ENCODE measurements around the gene SLC35F4. TPM values are rescaled to one million over a fixed set of nuclear protein-coding genes. Genes with fewer than 3 reads are reported as not detected.
"Not testable (repeated sequence)": the region's sequence is repeated elsewhere in the genome, so short reads cannot be mapped to it uniquely, and the experiment has no call there.

The SLC35F4 gene
- not detected for total RNA-seq

DNA sequence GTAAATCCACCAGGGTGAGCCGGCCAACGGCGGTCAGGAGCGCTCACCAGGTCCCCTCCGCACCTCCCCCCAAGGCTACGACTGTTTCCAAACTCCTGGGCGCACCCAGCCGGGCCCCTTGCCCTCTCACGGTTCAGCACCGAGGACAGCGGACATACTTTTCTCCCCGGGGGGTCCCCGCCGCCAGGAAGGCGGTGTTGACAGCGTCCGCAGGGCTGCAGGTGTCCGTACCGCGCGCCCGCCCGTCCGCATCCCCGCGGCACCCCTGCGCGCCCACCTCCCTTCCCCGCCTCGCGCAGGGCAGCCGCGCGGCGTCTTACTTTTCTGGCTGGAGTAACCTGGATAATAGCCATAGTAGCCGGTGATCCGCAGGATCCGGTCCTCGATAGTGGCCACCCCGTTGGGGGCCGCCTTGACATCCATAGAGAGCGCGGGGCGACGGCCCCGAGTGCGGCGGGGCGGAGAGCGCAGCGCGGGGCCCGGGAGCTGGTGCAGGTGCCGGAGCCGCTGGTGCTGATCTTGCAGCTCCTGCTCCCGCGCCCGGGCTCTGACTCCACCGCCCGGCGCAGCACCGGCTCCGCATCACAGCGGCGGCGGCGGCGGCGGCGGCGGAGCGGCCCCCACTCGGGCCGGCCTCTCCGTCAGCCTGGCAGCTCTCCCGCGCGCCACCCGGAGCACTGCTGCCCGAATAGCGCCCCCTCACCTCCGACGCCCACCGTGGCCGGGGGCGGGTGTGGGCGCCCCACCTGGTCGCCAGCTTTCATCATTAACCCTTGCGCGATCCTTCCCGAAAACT is at the start of gene SLC35F4:
SLC35F4 (minus strand) TSS at position 690 of the 796 bp plus-strand sequence.
- peak; percentile 64 for DNase-seq

DNA sequence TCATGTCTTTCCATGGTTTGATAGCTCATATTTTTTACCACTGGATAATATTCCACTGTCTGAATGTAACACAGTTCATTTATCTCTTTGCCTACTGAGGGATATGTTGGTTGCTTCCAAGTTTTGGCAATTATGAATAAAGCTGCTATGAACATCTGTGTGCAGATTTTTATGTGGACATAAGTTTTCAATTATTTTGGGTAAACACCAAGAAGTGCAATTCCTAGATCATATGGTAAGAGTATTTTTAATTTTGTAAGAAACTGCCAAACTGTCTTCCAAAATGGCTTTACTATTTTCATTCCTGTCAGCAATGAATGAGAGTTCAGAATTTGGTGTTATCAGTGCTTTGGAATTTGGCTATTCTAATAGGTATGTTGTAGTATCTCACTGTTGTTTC is 43.7 kb upstream of the SLC35F4 start:
- DNase-seq: no peak

DNA sequence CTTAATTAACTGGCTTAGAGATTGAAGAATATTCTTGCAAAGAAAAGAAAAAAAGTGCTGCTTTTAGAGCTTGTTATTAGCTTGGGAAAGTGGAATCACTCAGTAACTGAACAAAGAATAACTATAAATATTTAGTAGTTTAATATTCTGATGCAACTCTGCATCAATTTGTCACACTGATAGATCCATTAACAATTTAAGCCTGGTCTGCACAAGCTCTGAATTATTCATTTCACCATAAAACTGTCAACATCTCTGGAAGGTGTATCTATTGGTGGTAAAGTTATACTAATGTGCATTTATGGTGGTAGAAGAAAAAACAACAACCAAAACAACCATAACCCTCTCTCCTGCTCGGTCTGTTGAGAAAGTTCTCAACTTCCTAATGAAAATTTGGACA is 38.1 kb upstream of the SLC35F4 start:
- DNase-seq: no peak

DNA sequence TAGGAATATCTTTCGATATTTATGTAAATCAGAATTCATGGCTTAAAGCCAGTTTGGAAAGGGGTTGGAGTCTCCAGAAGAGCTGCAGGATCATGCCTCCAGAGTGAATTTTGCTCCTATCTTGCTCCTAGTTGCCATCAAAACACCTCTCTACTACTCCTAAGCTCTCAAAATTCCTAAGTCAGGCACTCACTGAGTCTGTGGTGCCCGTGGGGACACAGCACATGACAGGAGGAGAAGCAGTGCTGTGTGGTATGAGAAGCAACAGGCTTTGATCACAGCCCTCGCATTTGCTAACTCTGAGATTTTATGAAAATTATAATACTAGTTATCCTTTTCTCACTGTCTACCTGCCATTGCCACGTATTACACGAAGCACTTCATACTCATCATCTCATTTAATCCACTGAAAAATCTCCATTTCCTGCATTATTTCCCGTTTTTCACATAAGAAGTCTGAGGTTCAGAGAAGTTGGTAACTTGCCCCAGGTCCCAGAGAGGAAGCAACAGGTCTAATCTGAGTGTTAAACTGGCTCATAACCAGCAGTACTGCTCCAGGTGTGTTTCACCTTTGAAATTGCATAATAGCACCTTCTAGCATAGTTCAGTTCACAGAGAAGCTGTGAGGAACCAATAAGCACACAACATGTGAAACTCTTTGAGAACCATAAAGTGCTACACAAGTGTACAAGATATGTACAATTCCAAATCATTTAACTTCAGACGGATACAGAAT is 33.1 kb upstream of the SLC35F4 start:
- no peak for DNase-seq

DNA sequence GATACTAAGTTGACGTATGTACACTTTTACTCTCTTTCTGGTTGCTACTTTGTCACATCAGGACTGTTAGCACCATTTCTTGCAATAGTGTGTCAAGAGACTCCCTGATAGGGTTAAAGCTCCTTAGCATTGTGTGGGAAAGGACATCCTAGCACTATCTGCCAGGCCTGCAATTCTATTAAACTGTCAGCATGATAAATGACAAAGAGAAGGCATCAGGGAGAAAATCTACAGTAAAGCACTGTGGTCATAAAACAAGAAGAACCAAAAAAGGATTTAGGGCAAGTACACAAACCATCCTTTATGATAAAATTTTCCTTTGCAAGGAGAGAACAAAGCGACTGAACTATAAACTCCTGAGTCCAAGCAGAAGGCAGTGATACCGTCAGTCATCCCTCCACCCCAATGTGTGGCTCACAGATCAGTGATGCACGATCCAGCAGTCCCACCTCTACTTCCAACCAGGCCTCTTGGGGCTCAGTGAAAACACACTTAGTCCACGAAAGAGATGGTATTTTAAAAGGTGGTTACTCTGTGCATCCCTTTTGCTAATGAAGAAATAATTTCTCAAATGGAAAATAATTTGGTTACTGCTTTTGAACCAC is 31.4 kb upstream of the SLC35F4 start:
- DNase-seq: no peak

DNA sequence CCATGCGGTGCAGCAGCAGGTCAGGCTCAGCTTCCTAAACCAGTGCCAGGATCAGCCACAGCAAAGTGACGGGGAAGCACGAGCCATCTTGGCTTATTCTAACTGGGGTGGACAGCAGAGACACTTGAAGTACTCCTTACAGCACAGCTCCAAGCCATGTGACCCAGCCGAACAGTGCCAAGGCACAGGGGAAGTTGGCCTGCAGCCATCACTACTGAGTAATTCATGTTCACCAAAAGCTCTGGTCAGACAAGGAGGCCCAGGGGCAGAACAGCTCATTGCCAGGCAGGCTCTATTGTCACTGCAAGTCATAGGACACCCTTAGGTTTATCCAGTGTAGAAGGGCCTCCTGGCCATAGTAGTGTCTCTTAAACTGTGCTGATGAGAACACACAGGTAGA is 23.4 kb upstream of the SLC35F4 start:
- DNase-seq: peak; percentile 38

DNA sequence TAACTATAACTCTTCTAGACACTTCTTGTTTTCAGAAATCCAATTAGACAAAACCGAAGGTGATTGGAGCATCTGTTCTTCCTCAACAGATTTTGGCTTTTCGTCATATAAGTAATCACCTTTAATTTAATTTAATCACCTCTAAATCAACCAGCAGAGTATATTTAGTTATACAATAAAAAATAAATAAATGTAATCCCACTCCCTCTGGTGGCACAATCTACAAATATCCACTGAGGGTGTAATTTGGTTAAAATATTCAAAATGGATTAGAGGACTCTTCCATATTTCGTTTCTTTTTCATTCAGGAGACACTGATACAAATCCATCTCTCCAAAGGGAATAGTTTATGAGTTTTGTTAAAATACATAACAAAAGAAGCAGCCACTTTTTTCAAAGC is 18.3 kb upstream of the SLC35F4 start:
- DNase-seq: no peak

DNA sequence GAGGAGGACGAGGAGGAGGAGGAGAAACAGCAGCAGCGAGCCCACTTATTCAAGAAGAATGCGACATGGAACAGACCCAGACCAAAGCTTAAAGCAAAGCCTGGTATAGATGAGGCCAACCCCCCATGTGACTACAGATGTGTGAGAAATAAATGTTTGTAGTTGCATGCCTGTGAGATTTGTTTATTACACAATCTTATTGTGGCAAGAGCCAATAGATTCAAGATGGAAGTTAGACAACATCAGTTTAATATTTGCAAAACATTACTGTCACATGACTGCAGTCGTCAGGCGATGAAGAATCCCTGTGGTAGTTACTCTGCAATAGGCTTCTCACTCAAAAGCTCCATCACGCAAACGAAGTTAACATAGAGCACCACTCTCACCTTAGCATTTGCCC is 17.2 kb upstream of the SLC35F4 start:
- DNase-seq: no peak

DNA sequence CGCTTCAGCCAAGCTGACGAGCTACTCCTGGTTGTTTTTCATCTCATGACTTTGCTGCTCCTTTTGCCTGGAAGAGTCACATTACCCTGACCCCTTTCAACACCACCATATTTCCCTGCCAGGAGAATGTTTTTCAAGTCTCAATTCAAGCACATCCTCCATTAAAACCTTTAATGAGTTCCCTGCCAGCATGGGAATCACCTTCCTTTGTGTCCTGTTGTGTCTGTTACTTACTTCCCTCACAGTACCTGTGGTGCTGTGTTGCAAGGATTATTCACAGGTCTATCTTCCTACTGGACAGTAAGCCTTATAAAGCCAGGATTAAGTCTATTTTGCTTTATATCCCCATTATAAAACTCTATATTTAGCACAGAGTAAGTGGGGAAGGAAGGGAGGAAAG is 13.6 kb upstream of the SLC35F4 start:
- DNase-seq: no peak

DNA sequence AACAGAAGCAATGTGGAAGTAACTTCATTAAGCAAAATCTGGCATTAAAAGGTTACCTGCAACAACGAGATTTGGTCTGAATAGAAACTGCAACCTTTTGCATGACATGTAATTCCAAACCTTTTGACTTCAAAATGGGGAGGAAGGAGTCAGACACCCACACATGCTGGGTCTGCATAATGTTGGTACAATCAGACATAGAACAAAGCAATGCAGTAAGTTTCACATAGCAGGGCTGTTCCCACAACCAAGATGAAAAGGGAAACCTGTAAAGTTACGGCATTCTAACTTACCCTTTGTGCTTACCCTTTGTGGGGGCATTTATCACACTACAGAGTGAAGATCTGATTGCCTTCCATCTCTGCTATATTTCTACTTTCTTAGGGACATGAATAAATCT is 10.1 kb upstream of the SLC35F4 start:
- DNase-seq: no peak

DNA sequence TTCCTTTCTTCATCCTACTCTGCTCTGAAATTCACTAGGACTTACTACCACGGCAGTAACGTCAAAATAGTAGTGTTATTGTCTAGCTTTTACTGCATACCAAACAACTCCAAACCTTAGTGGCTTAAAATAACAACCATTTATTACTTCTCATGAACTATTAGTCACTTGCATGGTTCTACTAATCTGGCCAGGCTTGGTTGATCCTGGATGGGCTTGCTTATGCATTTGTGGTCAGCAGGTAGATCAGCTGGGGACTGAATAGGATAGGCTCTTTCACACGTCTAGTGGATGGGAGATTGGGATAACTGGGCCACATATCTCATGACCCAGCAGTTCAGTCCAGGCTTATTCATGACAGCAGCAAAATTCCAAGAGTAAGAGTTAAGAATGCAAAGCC is 9.4 kb upstream of the SLC35F4 start:
- DNase-seq: no peak

DNA sequence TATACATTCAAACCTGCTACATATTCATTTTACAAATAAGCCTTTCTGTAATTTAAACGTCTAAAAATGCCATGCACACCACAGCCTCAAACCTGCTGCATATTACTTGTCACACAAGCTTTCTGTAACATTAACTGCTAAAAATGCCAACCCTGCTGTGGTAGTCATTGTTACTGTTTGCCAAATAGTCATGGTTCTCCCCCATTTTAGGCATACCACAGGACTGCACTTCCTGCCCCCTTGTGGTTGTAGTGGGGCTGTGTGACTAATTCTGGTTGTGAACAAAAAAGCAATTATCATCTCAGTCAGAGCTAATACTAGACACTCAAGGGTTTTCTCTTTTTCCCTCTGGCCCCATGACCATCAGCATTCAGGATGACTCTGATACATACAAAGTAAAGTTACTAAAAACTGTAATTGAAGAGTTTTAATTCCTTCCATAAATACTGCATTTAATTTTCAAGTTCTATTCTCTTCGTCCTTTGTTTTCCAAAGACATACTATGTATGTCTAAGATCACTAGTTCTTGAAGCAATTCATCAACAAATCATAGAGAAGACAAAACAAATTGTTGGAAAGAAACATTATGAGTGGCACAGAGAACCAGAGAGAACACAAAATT is 5.7 kb upstream of the SLC35F4 start:
- DNase-seq: peak; percentile 28

DNA sequence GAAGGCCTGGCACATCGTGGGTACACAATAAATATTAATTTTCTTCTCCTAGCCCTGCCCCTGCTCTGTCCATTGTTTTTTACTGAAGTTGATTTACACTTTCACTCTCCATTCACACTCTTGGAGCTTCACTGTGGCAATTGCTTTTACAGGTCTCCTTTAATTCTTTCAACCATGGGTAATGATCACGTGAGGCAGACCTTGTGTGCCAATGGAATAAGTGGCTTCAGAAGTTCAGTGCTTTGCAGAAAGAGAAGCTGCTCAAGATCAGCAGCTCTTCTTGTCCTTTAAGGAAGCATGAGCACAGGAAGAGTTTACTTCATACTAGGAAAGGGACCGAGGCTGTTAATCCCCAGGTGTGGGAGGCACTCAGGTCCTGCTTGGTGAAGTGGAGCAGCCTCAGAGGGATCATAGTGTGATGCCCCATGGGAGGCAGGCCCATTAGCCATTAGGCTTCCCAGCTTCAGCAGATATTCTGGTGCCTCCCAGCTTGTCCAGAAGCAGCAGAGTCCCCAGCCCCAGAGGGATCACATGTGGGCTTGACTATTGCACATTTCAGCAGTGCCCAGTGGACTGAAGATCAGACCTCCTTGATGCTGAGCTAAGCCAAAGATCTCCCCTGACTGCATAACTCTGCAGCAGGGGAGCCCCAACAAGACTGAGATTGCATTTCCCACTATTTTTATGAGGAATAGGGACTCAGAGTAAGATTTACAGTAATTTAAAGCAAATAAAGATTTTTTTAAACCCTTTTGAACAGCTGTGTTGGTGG is 5.0 kb upstream of the SLC35F4 start:
- DNase-seq: no peak

DNA sequence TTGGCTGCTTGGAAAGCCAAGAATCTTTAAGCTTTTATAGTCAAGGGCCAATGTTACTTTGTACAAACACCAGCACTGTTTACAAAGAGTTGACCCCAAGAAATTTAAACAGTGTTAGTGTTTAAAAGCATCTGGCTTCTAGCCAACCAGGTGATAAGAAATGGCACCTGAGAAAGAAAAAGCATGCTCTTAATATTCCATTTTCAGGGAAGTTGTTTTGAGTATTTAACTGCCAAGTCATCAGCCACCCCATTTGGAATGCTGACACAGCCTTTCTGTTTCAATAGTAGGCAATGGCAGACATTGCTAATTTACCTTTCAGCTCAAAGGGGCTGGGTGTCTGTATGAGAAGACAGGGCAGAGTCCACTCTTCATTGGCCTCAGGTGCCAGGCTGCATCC is 3.7 kb upstream of the SLC35F4 start:
- DNase-seq: no peak

DNA sequence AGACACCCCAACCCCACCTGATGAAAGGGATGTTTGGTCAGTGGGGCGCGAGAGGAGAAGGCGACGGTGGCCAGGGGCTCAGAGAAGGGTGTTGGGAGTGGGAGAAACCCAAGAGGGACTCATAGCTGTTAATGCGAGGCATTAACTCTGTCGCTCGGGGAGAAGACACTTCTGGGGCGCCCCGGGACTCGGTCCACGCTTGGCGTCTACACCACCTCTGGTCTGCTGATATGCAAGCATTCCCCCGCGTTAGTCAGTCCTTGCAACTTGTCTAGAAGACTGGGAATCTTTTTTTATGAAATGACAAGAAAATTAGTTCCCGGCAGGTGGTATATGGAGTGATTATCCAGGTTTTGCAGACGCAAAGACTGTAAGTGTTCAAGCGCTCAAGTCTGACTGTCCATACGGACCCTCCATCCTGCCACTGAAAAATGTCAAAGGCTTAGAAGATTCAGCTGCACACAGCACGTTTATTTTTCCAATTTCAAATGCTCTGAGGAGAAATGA is 360 bp upstream of the SLC35F4 start:
- DNase-seq: no peak

DNA sequence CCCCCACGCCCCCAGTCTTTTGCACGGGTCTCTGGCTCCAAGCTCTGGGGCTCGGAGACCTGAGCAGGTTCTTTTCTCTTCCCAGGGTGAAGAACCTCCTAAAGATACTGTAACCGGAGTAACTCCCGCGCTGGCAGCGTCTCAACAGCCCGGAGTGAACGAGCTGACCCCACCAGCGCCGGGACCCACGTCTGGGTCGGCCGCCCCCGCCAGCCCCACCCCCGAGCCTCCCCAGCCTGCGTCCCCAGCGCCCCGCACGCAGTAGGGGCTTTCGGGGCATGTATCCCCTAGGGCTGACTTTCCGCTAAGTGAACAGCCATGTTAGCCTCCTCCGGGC is 858 bp downstream of the SLC35F4 start:
- no peak for DNase-seq

DNA sequence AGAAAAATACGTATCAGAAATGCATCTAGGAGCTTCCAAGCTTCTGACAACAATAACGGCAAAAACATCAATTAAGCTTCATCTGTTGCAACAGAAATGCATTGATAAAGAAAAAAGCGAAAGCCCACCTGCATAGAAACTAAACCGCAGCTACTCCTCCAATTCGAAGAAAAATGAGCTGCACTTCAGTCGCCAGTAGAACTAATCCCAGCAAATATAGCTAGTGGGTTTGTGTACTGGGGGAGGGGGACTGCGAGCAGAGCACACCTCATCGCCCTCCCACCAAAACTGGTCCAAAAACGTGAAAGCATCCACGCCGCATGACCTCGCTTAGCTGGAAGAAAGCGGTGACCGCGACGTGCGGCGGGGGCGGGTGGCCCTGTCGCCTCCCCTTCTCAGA is 1.2 kb downstream of the SLC35F4 start:
- no peak for DNase-seq

DNA sequence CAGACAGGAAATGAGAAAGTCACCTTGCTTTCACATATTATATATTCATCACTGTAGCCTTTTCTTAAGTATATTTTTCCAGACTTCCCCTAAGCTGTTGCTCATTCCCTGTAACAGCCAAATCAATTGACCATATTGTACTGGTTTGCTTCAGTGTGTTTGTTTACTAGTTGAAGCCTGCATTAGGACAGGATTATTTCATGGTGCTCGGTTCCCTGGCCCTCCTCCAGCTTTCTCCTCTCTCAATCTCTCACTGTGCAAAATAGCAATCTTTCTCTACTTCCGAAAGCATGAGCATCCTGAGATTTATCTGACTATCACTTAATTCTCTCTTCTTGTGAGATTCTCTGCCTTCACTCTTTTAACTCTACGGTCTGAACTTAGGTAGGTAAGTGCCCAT is 2.4 kb downstream of the SLC35F4 start:
- DNase-seq: no peak

DNA sequence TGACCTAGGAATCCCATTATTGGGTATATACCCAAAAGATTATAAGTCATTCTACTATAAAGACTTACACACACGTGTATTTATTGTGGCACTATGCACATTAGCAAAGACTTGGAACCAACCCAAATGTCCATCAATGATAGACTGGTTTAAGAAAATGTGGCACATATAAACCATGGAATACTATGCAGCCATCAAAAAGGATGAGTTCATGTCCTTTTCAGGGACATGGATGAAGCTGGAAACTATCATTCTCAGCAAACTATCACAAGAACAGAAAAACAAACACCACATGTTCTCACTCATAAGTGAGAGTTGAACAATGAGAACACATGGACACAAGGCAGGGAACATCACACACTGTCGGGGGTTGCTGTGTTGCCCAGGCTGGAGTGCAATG is 10.2 kb downstream of the SLC35F4 start:
- not testable (repeated sequence) for DNase-seq

DNA sequence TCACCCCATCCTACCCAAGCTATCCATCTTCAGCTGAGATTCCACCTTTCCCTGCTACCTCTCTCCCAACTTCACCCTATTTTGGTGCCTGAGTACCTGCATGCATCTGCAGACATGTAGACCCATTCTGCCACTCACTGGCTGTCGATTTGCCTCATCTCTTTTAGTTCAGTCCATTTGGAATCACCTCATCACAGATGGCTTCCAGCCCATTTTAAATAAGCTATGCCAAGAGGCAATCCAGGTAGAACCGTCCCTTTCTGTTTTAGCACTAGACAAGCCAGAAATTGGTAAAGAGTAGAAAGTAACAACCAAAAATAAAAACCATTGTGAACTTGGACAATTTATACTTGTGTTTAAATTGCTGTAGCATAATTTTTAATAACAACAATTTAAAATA is 11.3 kb downstream of the SLC35F4 start:
- DNase-seq: no peak

DNA sequence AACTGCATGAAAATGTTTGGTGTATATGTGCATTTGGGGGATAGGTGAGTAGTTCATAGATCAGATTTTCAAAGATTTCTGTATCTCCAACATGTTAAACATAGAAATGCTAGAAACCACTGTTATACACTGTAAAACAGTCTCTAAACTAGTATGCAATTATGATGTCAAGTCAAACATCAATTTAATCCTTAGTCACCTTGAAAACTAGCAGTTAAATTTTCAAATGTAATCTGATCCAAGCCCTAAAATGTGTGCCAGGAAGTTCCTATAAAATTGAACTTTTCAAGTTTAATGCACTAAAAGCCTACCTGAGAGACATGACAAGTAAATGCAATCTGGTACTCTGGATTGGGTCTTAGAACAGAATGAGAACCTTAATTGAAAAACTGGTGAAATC is 14.5 kb downstream of the SLC35F4 start:
- no peak for DNase-seq

DNA sequence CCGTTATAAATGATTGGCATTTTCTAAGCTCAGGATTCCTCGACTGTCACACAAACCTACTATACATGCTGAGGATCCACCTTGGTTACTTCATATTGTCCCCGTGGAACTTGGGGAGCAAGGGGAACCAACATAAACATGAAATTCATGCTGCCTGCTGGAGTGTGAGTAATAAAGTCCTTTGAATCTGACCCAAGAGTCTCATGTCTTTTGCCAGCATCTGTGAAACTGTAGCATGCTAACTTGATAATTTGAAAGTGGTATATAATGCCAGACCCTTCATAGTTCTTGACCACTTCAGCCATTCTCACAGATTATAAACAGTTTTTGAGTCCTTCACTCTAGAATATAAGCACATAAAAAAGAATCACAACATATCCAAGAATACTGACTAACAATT is 17.1 kb downstream of the SLC35F4 start:
- DNase-seq: no peak

Data from tongue (tissue), 2 donors.